HepG2 (cell line): ENCODE data around the gene MAN2C1. TPM values are rescaled to one million over a fixed set of nuclear protein-coding genes. Genes with fewer than 3 reads are reported as not detected.

ENCODE experiments used
- CHCHD3 ChIP-seq: sonication (generic); formaldehyde crosslinking; IDR thresholded peaks from 2 replicates; pipeline ENCODE4 v1.8.0; 2022; ENCODE audit warnings: mild to moderate bottlenecking, missing genetic modification reagents, moderate library complexity
- EED ChIP-seq: sonication (generic); formaldehyde crosslinking; IDR thresholded peaks from 2 replicates; pipeline ENCODE4 v1.5.0; 2020; ENCODE audit warnings: mild to moderate bottlenecking, missing genetic modification reagents
- KLF13 ChIP-seq: sonication (generic); formaldehyde crosslinking; IDR thresholded peaks from 2 replicates; pipeline ENCODE4 v1.4.0; 2020; ENCODE audit warnings: mild to moderate bottlenecking, missing genetic modification reagents
- NFYB ChIP-seq: sonication (generic); formaldehyde crosslinking; IDR thresholded peaks from 2 replicates; pipeline ENCODE4 v1.4.0; 2020; ENCODE audit warnings: missing genetic modification reagents
- PTBP1 ChIP-seq: fragments of 200-400 bp; formaldehyde crosslinking; IDR thresholded peaks from 2 replicates; pipeline ENCODE4 v1.6.1; 2018; ENCODE audit warnings: low read length, low read depth; ENCODE audit not compliant: poor library complexity, severe bottlenecking
- SNRNP70 ChIP-seq: fragments of 200-400 bp; formaldehyde crosslinking; IDR thresholded peaks from 2 replicates; pipeline ENCODE4 v1.6.1; 2017; ENCODE audit warnings: mild to moderate bottlenecking, low read depth, low read length, moderate library complexity
- ZNF121 ChIP-seq: sonication (generic); formaldehyde crosslinking; IDR thresholded peaks from 2 replicates; pipeline ENCODE4 v1.5.0; 2020; ENCODE audit warnings: mild to moderate bottlenecking, missing genetic modification reagents
- ZNF292 ChIP-seq: sonication (generic); formaldehyde crosslinking; IDR thresholded peaks from 2 replicates; pipeline ENCODE4 v1.8.1; 2022; ENCODE audit warnings: mild to moderate bottlenecking, low read depth, missing genetic modification reagents, borderline replicate concordance
- ZNF432 ChIP-seq: sonication (generic); formaldehyde crosslinking; IDR thresholded peaks from 2 replicates; pipeline ENCODE4 v1.5.0; 2020; ENCODE audit warnings: missing genetic modification reagents, mild to moderate bottlenecking, borderline replicate concordance
- ZNF775 ChIP-seq: sonication (generic); formaldehyde crosslinking; IDR thresholded peaks from 2 replicates; pipeline ENCODE4 v1.4.0; 2020; ENCODE audit warnings: missing genetic modification reagents, mild to moderate bottlenecking, moderate library complexity, borderline replicate concordance
- ZNF850 ChIP-seq: sonication (generic); formaldehyde crosslinking; conservative IDR thresholded peaks from 2 replicates; pipeline ENCODE4 v1.9.0; 2021; ENCODE audit warnings: mild to moderate bottlenecking, missing genetic modification reagents
- polyA plus RNA-seq, 8 experiments: library from polyadenylated mRNA; depleted of rRNA in 3 of 8; stranded (reverse) in 7 of 8; unstranded in 1 of 8; fragments of >200 nt; fragmentation: Illumina TruSeq in 4 of 8; extraction: Trizol in 4 of 8; gene quantifications; 2 replicates each; pipeline versions ENCODE4 v1.2.1 to v1.2.3, GENCODE V29; 2011 to 2016; ENCODE audit warnings: low read depth in 4 of 8, missing spikeins in 1 of 8, mixed read lengths in 1 of 8; ENCODE audit not compliant: insufficient read depth in 1 of 8
- total RNA-seq, 5 experiments: library from RNA; depleted of rRNA; stranded (reverse); fragments of >200 nt; fragmentation: Illumina TruSeq; extraction: Trizol; gene quantifications; 2 replicates each; pipeline ENCODE4 v1.2.3, GENCODE V29; 2016; ENCODE audit warnings: low read depth in 1 of 5
- TF ChIP-seq, protein P1 (sequence below): sonication (generic); formaldehyde crosslinking; IDR thresholded peaks from 2 replicates; pipeline ENCODE4 v1.8.0; 2022; ENCODE audit warnings: mild to moderate bottlenecking, missing genetic modification reagents, borderline replicate concordance
- TF ChIP-seq, protein P2 (sequence below): sonication (generic); formaldehyde crosslinking; conservative IDR thresholded peaks from 2 replicates; pipeline ENCODE4 v1.8.1; 2023; ENCODE audit warnings: missing genetic modification reagents
- TF ChIP-seq, protein P3 (sequence below): sonication (generic); formaldehyde crosslinking; IDR thresholded peaks from 2 replicates; pipeline ENCODE4 v1.4.0; 2020; ENCODE audit warnings: mild to moderate bottlenecking, missing genetic modification reagents
- TF ChIP-seq, protein P4 (sequence below): sonication (generic); formaldehyde crosslinking; IDR thresholded peaks from 2 replicates; pipeline ENCODE4 v1.4.0; 2020; ENCODE audit warnings: mild to moderate bottlenecking, missing genetic modification reagents, borderline replicate concordance
- TF ChIP-seq, protein P5 (sequence below): sonication (generic); formaldehyde crosslinking; IDR thresholded peaks from 2 replicates; pipeline ENCODE4 v1.9.0; 2021; ENCODE audit warnings: missing genetic modification reagents, borderline replicate concordance
- TF ChIP-seq, protein P6 (sequence below): sonication (generic); formaldehyde crosslinking; IDR thresholded peaks from 2 replicates; pipeline ENCODE4 v1.4.0; 2020; ENCODE audit warnings: missing genetic modification reagents
- TF ChIP-seq, protein P7 (sequence below): sonication (generic); formaldehyde crosslinking; IDR thresholded peaks from 2 replicates; pipeline ENCODE4 v1.5.0; 2020; ENCODE audit warnings: missing genetic modification reagents

The MAN2C1 gene
- total and polyA plus RNA-seq, 2 of the 13 experiments (the other 11 are each of a cell fraction or from before 2014, with no cell fraction given) = 62.6 to 71.0 TPM

DNA sequence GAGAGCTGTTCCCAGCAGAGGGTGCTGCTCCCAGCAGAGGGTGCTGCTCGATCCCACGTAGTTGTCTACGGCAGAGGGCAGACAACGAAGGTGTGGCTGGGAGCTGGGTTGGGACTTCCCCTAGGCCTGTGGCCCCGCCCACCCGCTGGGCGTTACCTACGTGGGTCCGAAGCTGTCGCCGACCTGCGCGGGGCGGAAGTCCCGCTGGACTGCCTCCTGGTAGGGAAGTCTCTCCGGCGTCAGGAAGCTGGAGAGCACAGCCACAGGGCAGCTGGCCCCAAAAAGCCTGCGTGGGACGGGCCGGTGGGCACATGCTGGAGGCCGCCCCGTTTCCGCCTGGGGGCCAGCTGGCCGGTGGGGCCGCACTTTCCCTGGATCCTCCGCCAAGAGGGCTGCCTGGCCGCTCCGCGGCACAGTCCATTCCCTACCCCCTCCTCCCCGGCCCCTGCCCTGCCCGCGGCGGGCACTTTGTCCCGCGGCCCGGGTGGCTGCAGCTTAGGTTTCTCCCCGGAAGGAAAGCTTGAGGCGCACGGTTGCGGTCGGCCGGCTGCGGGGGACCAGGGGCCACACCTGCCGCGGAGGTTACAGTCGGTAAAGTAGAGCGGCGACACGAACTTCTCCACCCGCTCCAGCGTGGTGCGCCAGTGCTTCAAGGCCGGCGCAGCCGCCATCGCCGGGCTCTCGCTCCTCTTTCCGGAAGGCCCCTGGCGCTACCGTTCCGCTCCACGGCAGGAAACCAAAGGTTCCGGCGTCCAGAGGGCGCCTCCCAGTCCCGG lies at the start of gene MAN2C1 (continued):
- TF ChIP-seq, protein P1, sequence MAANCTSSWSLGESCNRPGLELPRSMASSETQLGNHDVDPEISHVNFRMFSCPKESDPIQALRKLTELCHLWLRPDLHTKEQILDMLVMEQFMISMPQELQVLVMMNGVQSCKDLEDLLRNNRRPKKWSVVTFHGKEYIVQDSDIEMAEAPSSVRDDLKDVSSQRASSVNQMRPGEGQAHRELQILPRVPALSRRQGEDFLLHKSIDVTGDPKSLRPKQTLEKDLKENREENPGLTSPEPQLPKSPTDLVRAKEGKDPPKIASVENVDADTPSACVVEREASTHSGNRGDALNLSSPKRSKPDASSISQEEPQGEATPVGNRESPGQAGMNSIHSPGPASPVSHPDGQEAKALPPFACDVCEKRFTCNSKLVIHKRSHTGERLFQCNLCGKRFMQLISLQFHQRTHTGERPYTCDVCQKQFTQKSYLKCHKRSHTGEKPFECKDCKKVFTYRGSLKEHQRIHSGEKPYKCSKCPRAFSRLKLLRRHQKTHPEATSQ (CRISPR knock-in tag) = peak; percentile 74; the same call in 1 of the 2 replicates
- TF ChIP-seq, protein P2, sequence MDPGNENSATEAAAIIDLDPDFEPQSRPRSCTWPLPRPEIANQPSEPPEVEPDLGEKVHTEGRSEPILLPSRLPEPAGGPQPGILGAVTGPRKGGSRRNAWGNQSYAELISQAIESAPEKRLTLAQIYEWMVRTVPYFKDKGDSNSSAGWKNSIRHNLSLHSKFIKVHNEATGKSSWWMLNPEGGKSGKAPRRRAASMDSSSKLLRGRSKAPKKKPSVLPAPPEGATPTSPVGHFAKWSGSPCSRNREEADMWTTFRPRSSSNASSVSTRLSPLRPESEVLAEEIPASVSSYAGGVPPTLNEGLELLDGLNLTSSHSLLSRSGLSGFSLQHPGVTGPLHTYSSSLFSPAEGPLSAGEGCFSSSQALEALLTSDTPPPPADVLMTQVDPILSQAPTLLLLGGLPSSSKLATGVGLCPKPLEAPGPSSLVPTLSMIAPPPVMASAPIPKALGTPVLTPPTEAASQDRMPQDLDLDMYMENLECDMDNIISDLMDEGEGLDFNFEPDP = no peak
- TF ChIP-seq NFYB (peak; percentile 38; the same call in 1 of the 2 replicates), PTBP1 (no peak), ZNF292 (CRISPR knock-in tag) (no peak), ZNF850 (CRISPR knock-in tag) (no peak), ZNF121 (CRISPR knock-in tag) (peak; percentile 63; the same call in 1 of the 2 replicates), SNRNP70 (no peak), CHCHD3 (CRISPR knock-in tag) (peak; percentile 58; the same call in 1 of the 2 replicates), KLF13 (CRISPR knock-in tag) (no peak), ZNF775 (CRISPR knock-in tag) (no peak), ZNF432 (CRISPR knock-in tag) (no peak), EED (CRISPR knock-in tag) (0 out of 2 replicates have a peak, but pooled peaks have one; percentile 52)
- TF ChIP-seq, protein P3, sequence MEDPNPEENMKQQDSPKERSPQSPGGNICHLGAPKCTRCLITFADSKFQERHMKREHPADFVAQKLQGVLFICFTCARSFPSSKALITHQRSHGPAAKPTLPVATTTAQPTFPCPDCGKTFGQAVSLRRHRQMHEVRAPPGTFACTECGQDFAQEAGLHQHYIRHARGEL = no peak
- TF ChIP-seq, protein P4, sequence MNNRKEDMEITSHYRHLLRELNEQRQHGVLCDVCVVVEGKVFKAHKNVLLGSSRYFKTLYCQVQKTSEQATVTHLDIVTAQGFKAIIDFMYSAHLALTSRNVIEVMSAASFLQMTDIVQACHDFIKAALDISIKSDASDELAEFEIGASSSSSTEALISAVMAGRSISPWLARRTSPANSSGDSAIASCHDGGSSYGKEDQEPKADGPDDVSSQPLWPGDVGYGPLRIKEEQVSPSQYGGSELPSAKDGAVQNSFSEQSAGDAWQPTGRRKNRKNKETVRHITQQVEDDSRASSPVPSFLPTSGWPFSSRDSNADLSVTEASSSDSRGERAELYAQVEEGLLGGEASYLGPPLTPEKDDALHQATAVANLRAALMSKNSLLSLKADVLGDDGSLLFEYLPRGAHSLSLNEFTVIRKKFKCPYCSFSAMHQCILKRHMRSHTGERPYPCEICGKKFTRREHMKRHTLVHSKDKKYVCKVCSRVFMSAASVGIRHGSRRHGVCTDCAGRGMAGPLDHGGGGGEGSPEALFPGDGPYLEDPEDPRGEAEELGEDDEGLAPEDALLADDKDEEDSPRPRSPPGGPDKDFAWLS (CRISPR knock-in tag) = 0 out of 2 replicates have a peak, but pooled peaks have one; percentile 82
- TF ChIP-seq, protein P5, sequence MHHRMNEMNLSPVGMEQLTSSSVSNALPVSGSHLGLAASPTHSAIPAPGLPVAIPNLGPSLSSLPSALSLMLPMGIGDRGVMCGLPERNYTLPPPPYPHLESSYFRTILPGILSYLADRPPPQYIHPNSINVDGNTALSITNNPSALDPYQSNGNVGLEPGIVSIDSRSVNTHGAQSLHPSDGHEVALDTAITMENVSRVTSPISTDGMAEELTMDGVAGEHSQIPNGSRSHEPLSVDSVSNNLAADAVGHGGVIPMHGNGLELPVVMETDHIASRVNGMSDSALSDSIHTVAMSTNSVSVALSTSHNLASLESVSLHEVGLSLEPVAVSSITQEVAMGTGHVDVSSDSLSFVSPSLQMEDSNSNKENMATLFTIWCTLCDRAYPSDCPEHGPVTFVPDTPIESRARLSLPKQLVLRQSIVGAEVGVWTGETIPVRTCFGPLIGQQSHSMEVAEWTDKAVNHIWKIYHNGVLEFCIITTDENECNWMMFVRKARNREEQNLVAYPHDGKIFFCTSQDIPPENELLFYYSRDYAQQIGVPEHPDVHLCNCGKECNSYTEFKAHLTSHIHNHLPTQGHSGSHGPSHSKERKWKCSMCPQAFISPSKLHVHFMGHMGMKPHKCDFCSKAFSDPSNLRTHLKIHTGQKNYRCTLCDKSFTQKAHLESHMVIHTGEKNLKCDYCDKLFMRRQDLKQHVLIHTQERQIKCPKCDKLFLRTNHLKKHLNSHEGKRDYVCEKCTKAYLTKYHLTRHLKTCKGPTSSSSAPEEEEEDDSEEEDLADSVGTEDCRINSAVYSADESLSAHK (CRISPR knock-in tag) = 0 out of 2 replicates have a peak, but pooled peaks have one; percentile 12
- TF ChIP-seq, protein P6, sequence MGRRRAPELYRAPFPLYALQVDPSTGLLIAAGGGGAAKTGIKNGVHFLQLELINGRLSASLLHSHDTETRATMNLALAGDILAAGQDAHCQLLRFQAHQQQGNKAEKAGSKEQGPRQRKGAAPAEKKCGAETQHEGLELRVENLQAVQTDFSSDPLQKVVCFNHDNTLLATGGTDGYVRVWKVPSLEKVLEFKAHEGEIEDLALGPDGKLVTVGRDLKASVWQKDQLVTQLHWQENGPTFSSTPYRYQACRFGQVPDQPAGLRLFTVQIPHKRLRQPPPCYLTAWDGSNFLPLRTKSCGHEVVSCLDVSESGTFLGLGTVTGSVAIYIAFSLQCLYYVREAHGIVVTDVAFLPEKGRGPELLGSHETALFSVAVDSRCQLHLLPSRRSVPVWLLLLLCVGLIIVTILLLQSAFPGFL (CRISPR knock-in tag) = peak; percentile 83; the same call in 1 of the 2 replicates
- TF ChIP-seq, protein P7, sequence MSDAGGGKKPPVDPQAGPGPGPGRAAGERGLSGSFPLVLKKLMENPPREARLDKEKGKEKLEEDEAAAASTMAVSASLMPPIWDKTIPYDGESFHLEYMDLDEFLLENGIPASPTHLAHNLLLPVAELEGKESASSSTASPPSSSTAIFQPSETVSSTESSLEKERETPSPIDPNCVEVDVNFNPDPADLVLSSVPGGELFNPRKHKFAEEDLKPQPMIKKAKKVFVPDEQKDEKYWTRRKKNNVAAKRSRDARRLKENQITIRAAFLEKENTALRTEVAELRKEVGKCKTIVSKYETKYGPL (CRISPR knock-in tag) = no peak
